Effector CD4-positive, alpha-beta T cell (primary cell): ENCODE data around the gene NRG2.

Experiments used
- DNase-seq: peaks from one replicate; pipeline ENCODE4 v3.0.0-alpha.2; 2020

The NRG2 gene

GRCh38 chr5:139966856-139967255, 76.2 kb downstream of the NRG2 start:
- DNase-seq, result no peak

DNA sequence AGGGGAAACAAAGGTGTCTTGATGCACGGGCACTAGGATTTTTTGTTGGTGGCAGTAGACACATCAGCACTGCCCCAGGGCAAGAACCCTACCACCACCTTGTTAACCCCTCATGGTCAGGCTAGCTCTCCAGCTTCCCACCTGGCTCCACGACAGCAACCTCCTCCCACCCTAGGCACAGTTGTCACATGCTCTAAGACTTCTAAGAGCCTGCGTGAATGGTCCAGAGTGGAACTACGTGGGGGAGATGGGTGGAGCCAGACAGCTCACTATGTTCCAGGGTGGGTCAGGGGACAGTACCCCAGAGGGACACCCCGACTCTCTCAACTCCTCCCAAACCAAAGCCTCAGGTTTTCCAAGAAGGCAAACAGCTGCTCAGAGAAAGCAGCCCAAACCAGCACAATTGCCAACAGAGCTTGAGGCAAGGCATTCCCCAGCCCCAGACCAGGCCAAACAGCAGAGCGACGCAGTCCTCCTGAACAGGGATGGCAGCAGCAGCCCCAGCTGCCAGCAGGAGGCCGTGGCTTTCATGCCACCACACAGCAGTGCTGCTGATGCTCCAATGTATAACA, 78.0 kb downstream of the NRG2 start:
- no peak for DNase-seq

DNA sequence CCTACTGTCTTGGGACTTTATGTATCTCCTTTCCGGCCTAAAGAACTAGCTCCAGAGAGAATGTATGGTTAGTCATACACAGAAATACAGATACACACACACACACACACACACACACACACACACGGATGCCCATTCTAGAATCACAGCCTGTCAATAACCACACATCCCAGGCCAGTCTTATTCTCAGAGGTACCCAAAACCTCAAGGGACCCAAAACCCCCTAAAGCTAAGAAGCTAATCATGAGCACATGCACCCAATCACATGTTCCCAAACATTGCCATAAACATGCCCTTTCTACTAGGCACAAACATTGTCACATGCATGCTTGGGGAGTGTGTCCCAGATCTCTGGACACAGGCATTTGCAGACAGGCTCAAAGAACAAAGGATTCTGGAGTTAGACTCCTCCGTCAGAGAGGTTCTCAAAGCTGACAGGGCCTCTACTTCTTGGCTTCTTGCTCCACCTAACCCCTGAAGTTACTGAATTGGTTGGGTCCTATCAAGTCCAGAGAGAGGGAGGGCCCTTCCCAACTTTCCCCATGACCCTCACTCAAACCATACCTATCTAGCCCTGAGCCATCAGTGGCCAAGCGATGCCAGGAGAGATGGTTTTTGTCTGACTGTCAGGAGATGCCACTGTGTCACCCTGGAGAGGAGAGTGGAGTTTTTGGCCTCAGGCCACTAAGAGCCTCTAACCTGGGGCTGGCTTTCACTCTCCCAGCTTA, 78.7 kb downstream of the NRG2 start:
- DNase-seq, result no peak

DNA sequence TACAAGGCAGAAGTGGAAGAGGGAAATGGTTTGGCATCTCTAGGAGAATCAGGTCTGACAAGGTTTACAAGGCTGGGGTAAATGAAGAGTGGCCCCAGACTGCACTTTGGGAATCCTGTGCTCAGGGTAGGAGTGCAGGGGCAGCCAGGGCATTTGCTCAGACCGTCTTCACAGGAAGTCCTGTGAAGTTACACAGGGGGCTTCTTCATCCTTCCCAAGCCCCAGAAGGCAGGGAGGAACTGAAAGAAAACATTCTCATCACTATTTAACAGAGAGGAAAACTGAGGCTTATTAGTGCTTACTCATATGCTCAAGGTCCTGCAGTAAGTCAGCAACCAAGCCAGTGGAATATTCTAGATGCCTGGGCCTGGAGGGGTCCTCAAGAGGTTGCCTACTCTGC, 80.7 kb downstream of the NRG2 start:
- DNase-seq, result no peak

DNA sequence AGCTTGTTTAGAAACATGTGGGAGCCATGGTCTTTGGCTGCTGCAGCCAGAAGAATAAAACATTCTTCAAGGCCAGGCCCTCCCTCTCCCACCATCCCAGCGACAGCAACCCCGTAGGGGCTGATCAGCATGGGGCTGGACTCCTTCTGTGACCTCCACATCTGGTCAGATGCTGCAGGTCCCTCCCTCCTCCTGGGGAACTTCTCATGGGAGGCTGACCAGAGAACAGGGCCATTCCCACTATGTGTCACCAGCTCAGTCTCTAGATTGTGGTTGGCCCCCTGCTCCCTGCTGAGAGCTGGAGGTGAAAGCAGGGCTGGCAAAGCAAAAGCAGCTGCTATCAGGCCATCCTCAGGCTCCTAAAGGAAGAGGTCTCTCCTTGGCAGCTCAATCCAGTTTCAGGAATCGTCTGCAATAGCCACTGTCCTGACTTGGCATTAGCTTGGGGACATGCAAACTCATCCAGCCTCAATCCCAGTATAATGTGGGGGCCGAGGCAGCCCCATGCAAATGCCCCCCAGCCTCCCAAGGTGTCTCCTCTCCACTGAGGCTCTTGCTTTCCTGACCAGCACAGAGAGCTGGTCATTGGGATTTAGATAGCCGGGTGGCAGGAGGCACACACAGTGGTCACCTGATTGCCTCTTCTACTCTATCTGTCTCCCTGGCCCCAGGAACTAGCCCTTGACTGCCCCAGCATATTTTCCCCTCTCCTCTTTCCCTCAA, 81.5 kb downstream of the NRG2 start:
- DNase-seq, result no peak

- DNase-seq, result no peak
Measured at GRCh38 chr5:139960723-139961383, 82.2 kb downstream of the NRG2 start.

DNA sequence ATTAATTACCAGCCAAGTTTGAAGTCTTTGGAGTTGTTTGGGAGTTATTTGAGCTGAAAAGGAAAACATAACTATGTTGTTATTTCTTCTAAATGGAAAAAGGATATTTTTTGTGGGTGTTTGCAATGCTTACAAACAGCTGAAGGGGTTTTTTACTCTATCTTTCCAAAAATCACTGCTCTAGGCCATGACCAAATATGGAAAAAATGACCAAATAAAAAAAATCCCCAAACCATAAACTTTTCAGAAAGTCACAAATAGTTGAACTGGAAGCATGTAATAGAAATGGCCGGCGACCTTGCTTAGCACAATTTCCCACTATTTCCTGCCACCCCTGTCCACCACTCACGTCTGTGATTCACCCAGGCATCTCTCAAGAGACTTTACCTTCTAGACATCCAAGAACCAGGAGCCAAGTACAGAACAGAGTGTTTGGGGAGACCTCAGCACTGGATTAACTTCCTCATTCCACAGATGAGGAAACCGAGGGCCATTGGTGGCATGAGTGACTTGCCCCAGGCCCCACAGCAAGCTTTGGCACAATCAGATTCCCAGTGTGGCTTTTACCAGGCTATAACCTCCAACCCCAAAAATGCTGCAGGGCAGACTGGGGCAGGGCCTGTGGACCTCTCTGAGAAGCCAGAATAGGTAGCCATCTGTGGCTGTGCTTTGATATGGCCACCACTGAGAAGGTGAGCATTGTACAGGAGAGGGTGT, 84.5 kb downstream of the NRG2 start:
- no peak for DNase-seq

- DNase-seq, result no peak
Measured at GRCh38 chr5:139956342-139956741, 86.8 kb downstream of the NRG2 start.

DNA sequence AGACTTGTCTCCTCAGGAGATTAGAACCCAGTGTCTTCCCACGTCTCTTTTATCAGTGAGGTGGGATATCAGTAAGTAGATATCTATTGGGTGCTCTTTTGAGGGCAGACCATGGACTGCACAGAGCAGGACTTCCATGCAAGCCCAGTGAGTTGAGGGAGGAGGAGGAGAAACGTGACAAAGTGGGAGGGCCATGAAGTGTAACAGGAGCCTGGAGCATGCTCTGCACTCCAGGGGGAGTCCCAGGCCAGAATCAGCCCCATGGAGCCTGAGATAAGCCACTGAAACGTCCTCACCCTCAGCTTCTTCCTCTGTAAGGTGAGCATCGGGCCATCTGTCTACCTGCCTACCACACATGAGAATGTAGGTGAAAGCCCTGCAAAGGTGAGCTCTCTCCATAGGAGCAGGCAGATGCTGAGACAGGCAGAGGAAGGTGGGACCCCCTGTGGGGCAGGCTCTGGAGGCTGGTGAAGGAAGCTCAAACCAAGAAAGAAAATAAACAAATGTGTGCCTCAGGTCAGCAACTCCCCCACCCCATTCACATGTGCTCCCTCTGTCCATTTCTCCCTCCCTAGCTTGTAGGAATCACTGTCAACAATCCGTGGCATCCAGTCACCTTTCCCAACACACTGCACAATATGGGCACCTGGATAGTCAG, 87.4 kb downstream of the NRG2 start:
- no peak for DNase-seq

DNA sequence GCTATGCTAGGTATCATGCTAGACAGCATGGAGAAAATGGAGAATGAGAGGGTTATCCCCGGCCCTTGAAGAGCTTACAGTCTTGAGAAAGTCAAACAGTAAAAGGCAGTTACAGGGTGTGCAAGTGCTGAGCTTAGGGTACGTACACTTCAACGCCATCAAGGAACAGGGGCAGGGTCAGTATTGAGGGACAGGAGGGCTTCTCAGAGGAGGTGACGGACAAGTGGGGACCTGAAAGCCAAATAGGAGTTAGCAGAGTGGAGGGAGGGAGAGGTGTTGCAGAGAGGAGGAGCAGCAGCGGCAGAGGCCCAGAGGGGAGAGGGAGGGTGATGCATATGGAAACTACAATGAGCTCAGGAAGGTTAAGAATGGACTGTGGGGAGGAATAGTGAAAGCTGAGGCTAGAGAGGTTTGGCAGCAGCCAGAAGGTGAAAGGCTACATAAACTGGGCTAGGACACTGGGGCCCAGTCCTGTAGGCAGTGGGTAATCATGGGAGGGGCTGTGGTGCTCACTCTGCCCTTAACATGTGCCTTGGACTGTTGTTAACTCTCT, 88.0 kb downstream of the NRG2 start:
- DNase-seq, result no peak

- DNase-seq, result no peak
Measured at GRCh38 chr5:139954462-139954861, 88.6 kb downstream of the NRG2 start.

- DNase-seq, result no peak
Measured at GRCh38 chr5:139954022-139954421, 89.1 kb downstream of the NRG2 start.

- DNase-seq, result no peak
Measured at GRCh38 chr5:139952574-139952973, 90.5 kb downstream of the NRG2 start.

DNA sequence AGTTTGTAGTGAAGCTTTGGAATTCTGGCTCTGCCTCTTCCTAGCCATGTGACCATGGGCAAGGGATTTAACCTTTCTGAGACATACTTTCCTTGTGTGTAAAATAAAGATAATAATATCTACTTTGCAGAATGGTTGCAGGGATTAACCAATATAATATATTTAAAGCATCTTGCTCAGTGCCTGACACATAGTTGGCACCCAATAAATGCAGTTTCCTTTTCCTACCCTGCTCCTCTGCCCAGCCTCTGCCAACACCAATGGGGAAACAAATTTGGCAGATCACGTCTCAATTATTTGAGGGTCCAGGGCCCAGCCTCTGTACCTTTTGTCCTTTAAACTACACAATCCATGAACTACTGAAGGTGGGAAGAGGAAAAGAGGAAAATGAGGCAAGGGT, 91.1 kb downstream of the NRG2 start:
- DNase-seq, result no peak

DNA sequence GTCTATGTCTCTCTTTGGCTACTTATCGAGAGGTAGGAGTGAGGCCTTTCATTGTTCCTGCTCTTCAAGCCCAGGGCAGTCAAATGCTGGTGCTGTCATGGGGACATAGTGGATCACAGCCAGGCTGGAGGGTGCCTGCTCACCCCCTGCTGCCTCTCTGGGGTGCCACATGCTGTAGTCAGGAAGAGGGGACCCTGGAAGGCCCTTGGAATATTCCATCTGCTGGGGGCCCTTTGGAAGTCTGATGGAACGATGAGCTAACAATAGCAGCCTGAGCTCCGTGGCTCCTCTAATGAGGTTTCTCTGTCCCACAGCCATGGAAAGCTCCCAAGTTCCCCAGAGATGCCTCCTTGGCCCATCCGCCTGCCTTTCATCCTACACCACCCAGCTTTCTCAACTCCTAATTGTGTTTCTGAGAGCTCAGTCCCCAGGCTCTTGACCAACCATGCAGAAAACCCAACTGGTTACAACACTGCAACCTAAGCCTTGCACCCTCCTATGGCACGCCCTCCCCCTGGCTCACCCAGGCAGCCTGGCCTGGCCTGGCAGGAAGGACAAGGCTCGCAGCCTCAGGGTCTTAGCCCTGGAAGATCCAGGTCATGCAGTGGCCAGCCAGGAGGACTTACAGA, 91.7 kb downstream of the NRG2 start:
- no peak for DNase-seq

GRCh38 chr5:139950436-139950835, 92.7 kb downstream of the NRG2 start:
- no peak for DNase-seq

DNA sequence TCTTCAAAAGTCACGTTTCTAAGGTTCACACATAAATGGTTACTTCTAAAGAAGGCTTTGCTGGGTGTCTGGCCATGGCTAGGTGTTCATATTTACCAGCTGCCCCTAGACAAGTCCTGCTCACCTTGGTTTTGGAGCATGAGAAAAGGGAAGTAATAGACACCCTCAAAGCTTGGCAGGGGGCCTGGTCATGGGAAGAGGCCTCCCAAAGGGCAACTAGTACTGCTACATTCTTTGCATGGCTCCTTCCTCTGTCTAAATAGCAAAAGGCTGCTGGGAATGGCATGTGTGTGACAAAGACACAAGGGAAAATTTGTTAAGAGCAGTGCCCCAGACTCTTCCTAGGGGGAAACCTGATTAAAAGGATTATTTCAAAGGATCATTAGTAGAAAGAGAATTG, 93.4 kb downstream of the NRG2 start:
- DNase-seq, result no peak

DNA sequence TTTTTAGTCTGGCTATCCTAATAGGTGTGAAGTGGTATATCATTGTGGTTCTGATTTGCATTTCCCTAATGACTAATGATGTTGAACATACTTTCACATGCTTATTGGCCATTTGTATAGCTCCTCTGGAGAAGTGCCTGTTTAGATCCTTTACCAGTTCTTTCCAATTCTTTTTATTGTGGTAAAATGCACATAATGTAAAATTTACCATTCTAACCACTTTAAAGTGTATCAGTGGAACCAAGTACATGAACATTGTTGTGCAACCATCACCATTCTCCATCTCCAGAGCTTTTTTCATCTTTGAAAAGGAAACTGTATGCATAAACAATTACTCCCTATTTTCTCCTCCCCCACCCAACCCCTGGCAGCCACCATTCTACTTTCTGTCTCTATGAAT, 95.4 kb downstream of the NRG2 start:
- DNase-seq, result no peak

- DNase-seq, result no peak
Measured at GRCh38 chr5:139946440-139946839, 96.7 kb downstream of the NRG2 start.

DNA sequence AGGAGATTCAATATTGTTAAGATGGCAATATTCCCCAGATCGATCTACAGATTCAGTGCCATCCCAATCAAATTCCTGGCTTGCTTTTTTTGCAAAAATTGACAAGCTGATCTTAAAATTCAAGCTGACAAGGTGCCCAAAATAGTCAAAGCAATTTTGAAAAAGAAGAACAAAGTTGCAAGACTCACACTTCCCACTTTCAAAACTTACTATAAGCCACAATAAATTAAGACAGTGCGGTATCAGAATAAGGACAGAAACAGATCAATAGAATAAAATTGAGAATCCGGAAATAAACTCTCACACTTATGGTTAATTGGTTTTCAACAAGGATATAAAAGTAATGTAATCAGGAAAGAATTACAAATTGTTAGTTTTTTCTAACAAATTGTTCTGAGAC, 97.1 kb downstream of the NRG2 start:
- DNase-seq, result no peak

DNA sequence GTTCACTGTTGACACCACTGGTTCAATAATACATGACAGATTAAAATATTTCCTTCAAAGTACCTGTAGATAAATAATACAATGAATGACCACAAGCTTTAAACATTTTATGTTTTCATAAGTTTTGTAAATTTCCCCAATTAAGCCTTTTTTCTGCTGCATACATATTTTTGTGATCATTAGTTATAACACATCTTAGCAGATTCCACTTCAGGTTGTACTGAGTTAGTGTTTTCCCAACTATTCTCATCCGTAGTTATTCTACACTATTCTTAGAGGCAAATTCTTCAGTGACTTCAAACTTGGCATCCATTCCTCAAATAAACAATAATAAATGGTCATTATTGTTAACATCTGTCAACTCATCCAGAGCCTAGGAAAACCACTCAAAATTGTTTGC, 100.9 kb downstream of the NRG2 start:
- DNase-seq, result no peak

DNA sequence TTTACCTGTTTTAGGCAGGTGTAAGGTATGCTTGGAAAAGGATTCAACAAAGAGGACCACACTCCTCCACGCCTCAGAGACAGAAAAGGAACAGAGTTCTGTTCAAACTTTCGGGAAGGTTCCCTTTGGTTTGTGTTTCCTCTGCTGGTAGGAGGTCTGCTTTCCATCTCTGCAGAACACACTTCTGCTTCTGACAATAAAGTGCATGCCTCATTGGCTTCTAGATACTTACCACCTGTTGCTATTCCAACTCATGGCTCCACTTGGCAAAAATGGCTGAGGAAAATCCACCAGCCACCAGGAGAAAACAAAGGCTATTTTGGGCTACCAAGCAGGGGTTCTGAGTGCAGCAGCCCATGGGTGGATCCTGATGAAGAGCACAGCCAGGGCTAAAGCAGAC, 112.7 kb downstream of the NRG2 start:
- no peak for DNase-seq
